HG03457 (cell line): ENCODE results near the gene CDKL5.

Experiments used
- ATAC-seq: cut with Tn5 transposase; IDR thresholded peaks from one replicate; pipeline ENCODE4 v1.9.1; 2021; ENCODE audit warnings: moderate number of reproducible peaks; ENCODE audit not compliant: unreplicated experiment

CDKL5 gene

GRCh38 chrX:18687856-18688495 is 262.6 kb downstream of the CDKL5 start:
- ATAC-seq, result no peak

GRCh38 chrX:18691431-18691830 is 266.0 kb downstream of the CDKL5 start:
- no peak for ATAC-seq

GRCh38 chrX:18692541-18692940 is 267.1 kb downstream of the CDKL5 start:
- no peak for ATAC-seq

GRCh38 chrX:18696653-18697052 is 271.2 kb downstream of the CDKL5 start:
- no peak for ATAC-seq

GRCh38 chrX:18698737-18699650 is 273.6 kb downstream of the CDKL5 start:
- ATAC-seq, result no peak

GRCh38 chrX:18701621-18702361 is 276.4 kb downstream of the CDKL5 start:
- ATAC-seq, result no peak

- no peak for ATAC-seq
Measured at GRCh38 chrX:18702362-18703195, 277.2 kb downstream of the CDKL5 start.
